Osteocyte (in vitro differentiated cells): ENCODE data around the gene CACNA1C. TPM values are rescaled to one million over a fixed set of nuclear protein-coding genes. Genes with fewer than 3 reads are reported as not detected.

Experiments
- DNase-seq: peaks from one replicate; pipeline ENCODE4 v3.0.0; 2021; ENCODE audit warnings: mixed read lengths; ENCODE audit not compliant: unreplicated experiment; ENCODE audit errors: extremely low spot score
- H3K27ac Mint-ChIP-seq: one replicate; pipeline ENCODE4 v1.8.0; 2021; ENCODE audit warnings: mild to moderate bottlenecking, mixed read lengths; ENCODE audit not compliant: unreplicated experiment
- H3K27me3 Mint-ChIP-seq: one replicate; pipeline ENCODE4 v1.8.0; 2021; ENCODE audit warnings: mixed read lengths; ENCODE audit not compliant: unreplicated experiment
- H3K36me3 Mint-ChIP-seq: one replicate; pipeline ENCODE4 v1.8.0; 2021; ENCODE audit warnings: mixed read lengths; ENCODE audit not compliant: unreplicated experiment
- H3K4me1 Mint-ChIP-seq: one replicate; pipeline ENCODE4 v1.8.0; 2021; ENCODE audit warnings: mixed read lengths; ENCODE audit not compliant: unreplicated experiment
- H3K4me3 Mint-ChIP-seq: one replicate; pipeline ENCODE4 v1.8.0; 2021; ENCODE audit warnings: mild to moderate bottlenecking, moderate library complexity, mixed read lengths; ENCODE audit not compliant: unreplicated experiment
- H3K9me3 Mint-ChIP-seq: one replicate; pipeline ENCODE4 v1.8.0; 2021; ENCODE audit warnings: mixed read lengths; ENCODE audit not compliant: unreplicated experiment
- CTCF ChIP-seq: fragments of 200-600 bp; sonication (generic); IDR thresholded peaks from 2 replicates; pipeline ENCODE4 v1.5.0; 2021; ENCODE audit warnings: antibody characterized with exemption, mild to moderate bottlenecking, moderate library complexity
- total RNA-seq: library from RNA; stranded (reverse); gene quantifications from 2 replicates; pipeline ENCODE4 v1.2.1, GENCODE V29; 2021

CACNA1C gene
- total RNA-seq, 1 donor from 2014 or later = 67.4 TPM

- Mint-ChIP-seq H3K4me3 (no peak overlapping the region), H3K36me3 (peaks cover 13% of the 10 kb centered on the region), H3K27ac (no peak overlapping the region), H3K9me3 (no peaks in the 10 kb centered on the region), H3K4me1 (peaks cover 18% of the 10 kb centered on the region), H3K27me3 (no peaks in the 10 kb centered on the region)
- no peak for TF ChIP-seq CTCF
- no peak for DNase-seq
Observed at GRCh38 chr12:2396448-2396871, 343.7 kb downstream of the CACNA1C start.

GRCh38 chr12:2397356-2398045, 344.7 kb downstream of the CACNA1C start:
- H3K27ac Mint-ChIP-seq = peak overlapping the region; percentile 51

GRCh38 chr12:2401040-2401439, 348.3 kb downstream of the CACNA1C start:
- H3K27me3 Mint-ChIP-seq = no peaks in the 10 kb centered on the region
- H3K4me1 Mint-ChIP-seq = peaks cover 14% of the 10 kb centered on the region
- peaks cover 24% of the 10 kb centered on the region for H3K36me3 Mint-ChIP-seq
- H3K9me3 Mint-ChIP-seq = peaks cover 4% of the 10 kb centered on the region
- H3K27ac Mint-ChIP-seq = peak overlapping the region; percentile 54
- no peak overlapping the region for H3K4me3 Mint-ChIP-seq
- no peak for DNase-seq
- no peak for TF ChIP-seq CTCF

More at GRCh38 chr12:2397356-2398045, 344.7 kb downstream of the CACNA1C start:
- no peak overlapping the region for H3K4me3 Mint-ChIP-seq
- DNase-seq = no peak
- no peak for TF ChIP-seq CTCF
- no peaks in the 10 kb centered on the region for H3K9me3 Mint-ChIP-seq
- peaks cover 18% of the 10 kb centered on the region for H3K4me1 Mint-ChIP-seq
- peaks cover 15% of the 10 kb centered on the region for H3K36me3 Mint-ChIP-seq
- no peaks in the 10 kb centered on the region for H3K27me3 Mint-ChIP-seq

- Mint-ChIP-seq H3K9me3 (peaks cover 4% of the 10 kb centered on the region), H3K4me1 (peaks cover 13% of the 10 kb centered on the region), H3K4me3 (no peak overlapping the region), H3K27me3 (no peaks in the 10 kb centered on the region), H3K27ac (no peak overlapping the region), H3K36me3 (peaks cover 28% of the 10 kb centered on the region)
- TF ChIP-seq CTCF = no peak
- no peak for DNase-seq
Observed at GRCh38 chr12:2402073-2402579, 349.3 kb downstream of the CACNA1C start.

GRCh38 chr12:2403221-2403976, 350.6 kb downstream of the CACNA1C start:
- H3K27me3 Mint-ChIP-seq = no peaks in the 10 kb centered on the region
- peaks cover 5% of the 10 kb centered on the region for H3K4me1 Mint-ChIP-seq
- DNase-seq = no peak
- H3K27ac Mint-ChIP-seq = no peak overlapping the region
- peaks cover 4% of the 10 kb centered on the region for H3K9me3 Mint-ChIP-seq
- H3K36me3 Mint-ChIP-seq = peaks cover 26% of the 10 kb centered on the region
- TF ChIP-seq CTCF = no peak
- no peak overlapping the region for H3K4me3 Mint-ChIP-seq
